Thyroid gland (tissue), 4 donors: ENCODE results near the gene MTUS2.

Experiments
- POLR2A ChIP-seq, 2 donors: fragments of 450-650 bp; IDR thresholded peaks; one replicate each; pipeline ENCODE4 v1.6.1; 2017; ENCODE audit warnings: antibody characterized with exemption in 2 of 2, mild to moderate bottlenecking in 2 of 2, moderate library complexity in 1 of 2
- TF ChIP-seq, protein P1 (sequence below), 6 experiments: fragments of 200-600 bp in 3 of 6; fragments of 450-650 bp in 3 of 6; sonication (generic) in 3 of 6; IDR thresholded peaks; one replicate each; pipeline ENCODE4 v1.5.1; 2016 to 2019; ENCODE audit warnings: antibody characterized with exemption in 6 of 6, mild to moderate bottlenecking in 2 of 6, inconsistent platforms in 1 of 6, moderate library complexity in 1 of 6

DNA sequence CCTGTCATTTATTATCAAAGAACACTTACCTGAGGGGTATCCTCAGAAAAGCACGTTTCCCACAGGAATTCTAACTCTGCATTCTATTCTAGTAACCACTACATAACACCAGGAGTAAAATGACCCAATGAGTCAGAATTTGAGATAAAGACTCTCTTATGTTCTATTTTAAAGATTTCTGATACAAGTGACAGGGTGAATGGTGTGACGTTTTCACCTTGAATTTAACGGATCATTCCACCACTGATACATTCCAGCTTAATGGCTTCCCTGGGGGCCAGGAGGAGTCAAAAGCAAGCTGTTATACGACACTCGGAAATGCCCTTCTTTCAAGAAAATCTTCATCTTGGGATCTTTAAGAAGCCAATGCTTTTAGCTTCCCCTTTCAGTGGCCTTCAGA lies 720.2 kb downstream of the MTUS2 start:
- TF ChIP-seq, protein P1, sequence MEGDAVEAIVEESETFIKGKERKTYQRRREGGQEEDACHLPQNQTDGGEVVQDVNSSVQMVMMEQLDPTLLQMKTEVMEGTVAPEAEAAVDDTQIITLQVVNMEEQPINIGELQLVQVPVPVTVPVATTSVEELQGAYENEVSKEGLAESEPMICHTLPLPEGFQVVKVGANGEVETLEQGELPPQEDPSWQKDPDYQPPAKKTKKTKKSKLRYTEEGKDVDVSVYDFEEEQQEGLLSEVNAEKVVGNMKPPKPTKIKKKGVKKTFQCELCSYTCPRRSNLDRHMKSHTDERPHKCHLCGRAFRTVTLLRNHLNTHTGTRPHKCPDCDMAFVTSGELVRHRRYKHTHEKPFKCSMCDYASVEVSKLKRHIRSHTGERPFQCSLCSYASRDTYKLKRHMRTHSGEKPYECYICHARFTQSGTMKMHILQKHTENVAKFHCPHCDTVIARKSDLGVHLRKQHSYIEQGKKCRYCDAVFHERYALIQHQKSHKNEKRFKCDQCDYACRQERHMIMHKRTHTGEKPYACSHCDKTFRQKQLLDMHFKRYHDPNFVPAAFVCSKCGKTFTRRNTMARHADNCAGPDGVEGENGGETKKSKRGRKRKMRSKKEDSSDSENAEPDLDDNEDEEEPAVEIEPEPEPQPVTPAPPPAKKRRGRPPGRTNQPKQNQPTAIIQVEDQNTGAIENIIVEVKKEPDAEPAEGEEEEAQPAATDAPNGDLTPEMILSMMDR (IDR thresholded peaks at IDR 0.05), result no peak
- TF ChIP-seq POLR2A (IDR thresholded peaks at IDR 0.05), result no peak
